Adipose tissue (tissue), 3 donors: ENCODE results near the gene CCL25. TPM values are rescaled to one million over a fixed set of nuclear protein-coding genes. Genes with fewer than 3 reads are reported as not detected.
"Not testable (repeated sequence)": the region's sequence is repeated elsewhere in the genome, so short reads cannot be mapped to it uniquely, and the experiment has no call there.

Experiments used
- H3K27ac ChIP-seq: one replicate; pipeline ENCODE4 v1.5.1; 2013; ENCODE audit warnings: low read depth, low read length
- WGBS, 3 donors: extraction: QIAGEN DNeasy Blood & Tissue Kit; methylation state at CpG; one replicate each; pipeline ENCODE4 v1.1.7; 2013; 5-methylcytosine and 5-hydroxymethylcytosine counted together
- polyA plus RNA-seq, 3 donors: library from polyadenylated mRNA; stranded (reverse); fragments of 200-250 nt; gene quantifications; one replicate each; pipeline ENCODE4 v1.2.3, GENCODE V29; 2013
- donor health status: healthy with polysubstance abuse.
- donor health status: Bipolar disorder and iron deficiency.
- donor health status: healthy.

CCL25 gene
- polyA plus RNA-seq, 3 donors: 0.07 TPM; not detected in 2

DNA sequence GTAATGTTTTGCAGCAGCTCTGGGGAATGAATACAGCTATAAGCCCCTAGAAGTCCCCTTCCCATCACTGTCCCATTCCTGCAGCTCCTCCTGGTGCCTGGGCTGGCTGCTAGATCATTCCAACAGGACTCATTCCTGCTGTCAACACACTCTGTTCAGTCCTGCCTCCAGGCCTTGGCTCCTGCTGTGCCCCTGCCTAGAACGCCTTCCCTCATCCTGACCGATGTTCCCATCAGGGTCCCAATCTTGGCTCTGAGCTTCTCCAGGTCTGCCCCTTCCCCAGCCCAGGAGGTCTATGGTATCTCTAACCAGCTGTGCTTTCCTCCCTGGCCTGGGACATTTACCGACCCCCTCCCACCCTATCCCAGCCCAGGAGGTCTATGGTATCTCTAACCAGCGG is 48.8 kb downstream of the CCL25 start:
- no peak overlapping the region for H3K27ac ChIP-seq
- 90 to 97% (median 96%) methylated on average over 4 of the region's 4 CpGs for WGBS, 3 donors

DNA sequence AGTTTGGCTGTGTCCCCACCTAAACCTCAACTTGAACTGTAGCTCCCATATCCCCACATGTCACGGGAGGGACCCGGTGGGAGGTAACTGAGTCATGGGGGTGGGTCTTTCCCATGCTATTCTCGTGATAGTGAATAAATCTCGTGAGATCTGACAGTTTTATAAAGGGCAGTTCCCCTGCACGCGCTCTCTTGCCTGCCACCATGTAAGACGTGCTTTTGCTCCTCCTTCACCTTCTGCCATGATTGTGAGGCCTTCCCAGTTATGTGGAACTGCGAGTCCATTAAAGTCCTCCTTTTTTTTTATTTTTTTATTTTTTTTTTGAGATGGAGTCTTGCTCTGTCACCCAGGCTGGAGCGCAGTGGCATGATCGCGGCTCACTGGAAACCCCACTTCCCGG is 49.4 kb downstream of the CCL25 start:
- 81 to 84% (median 83%) methylated on average over 12 of the region's 12 CpGs for WGBS, 3 donors
- H3K27ac ChIP-seq: not testable (repeated sequence)

- no peak overlapping the region for H3K27ac ChIP-seq
- 78 to 87% (median 80%) methylated on average over 2 of the region's 2 CpGs for WGBS, 3 donors
Measured at GRCh38 chr19:8105471-8105870, 52.9 kb downstream of the CCL25 start.

DNA sequence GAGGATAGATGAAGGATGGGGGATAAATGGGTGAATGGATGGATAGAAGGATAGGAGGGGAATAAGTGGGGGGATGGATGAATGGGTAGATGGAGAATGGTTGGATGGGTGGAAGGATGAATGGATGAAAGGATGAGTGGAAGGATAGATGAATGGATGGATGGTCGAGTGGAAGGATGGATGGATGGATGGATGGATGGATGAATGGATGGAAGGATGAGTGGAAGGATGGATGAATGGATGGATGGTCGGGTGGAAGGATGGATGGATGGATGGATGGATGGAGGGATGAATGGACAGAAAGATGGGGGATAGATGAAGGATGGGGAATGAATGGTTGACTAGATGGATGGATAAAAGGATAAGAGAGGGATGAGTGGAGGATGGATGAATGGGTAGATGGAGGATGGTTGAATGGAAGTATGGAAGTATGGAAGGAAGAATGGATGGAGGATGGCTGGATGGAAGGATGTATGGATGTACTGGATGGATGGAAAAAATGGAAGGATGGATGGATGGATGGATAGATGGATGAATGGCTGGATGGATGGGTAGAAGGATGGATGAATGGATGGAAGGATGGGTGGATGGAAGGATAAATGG is 54.8 kb downstream of the CCL25 start:
- H3K27ac ChIP-seq: no peak overlapping the region
- WGBS, 3 donors: 73 to 77% (median 74%) methylated on average over 2 of the region's 2 CpGs

DNA sequence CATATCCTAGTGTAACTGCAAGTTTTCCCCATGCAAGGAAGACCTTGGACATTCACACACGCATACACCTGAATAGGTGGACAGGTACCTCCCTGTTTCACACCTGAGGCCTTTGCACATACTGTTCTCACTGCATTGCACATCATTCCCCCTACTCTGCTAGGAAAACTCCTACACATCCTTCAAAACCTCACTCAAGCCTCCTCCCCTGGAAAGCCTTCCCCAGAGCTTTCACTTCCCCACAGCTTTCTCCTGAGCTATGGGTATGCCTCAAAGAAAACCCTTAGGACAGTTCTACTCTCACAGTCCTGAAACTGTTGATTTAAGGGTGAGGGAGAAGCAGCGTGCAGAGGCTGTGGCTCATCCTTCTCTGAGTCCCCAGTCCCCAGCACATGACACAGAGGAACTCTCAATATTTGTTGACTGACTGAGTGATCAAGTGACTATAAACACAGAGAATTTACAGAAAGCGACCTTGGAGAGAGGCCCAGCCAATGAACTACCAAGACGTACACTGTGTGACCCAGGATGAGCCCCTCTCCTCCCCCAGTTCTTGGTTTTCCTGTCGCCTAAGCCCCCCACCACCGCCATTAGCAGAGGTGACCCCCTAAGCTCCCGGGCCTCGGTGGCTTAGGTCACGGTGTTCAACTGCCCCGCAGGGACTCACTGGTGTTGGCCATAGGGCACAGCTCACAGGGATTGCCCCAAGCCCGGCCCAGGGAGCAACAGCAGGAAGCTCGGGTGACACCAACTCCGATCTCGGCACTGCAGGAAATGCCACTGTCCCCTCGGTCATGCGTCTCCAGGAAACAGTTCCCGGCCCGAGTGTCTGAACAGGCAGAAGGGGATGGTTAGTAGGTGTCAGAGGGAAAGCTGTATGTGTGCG is 56.2 kb downstream of the CCL25 start:
- no peak overlapping the region for H3K27ac ChIP-seq
- 57 to 78% (median 66%) methylated on average over 19 of the region's 19 CpGs for WGBS, 3 donors

DNA sequence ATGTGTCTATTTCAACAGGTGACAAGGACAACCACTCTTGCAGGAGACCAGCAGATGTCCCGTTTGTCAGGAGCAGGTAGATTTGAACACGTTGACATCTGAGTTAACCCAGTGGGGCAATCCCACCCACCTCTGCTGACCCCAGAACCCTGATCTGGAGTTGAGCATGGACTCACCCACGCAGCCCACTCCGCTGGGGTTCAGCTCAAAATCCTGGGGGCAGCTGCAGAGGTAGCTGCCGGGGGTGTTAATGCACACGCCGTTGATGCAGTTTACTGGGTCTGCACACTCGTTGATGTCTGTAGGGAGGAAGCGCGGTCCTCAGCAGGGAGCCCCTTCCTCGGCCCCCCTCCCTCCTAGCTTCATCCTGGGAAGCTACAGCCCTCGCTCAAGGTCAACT is 56.9 kb downstream of the CCL25 start:
- WGBS, 3 donors: 66 to 79% (median 75%) methylated on average over 11 to 12 of the region's 12 CpGs

GRCh38 chr19:8109890-8110662 is 57.5 kb downstream of the CCL25 start:
- H3K27ac ChIP-seq: no peak overlapping the region
- 76 to 93% (median 87%) methylated on average over 7 of the region's 7 CpGs for WGBS, 3 donors

More for the DNA sequence above, 56.9 kb downstream of the CCL25 start:
- no peak overlapping the region for H3K27ac ChIP-seq

DNA sequence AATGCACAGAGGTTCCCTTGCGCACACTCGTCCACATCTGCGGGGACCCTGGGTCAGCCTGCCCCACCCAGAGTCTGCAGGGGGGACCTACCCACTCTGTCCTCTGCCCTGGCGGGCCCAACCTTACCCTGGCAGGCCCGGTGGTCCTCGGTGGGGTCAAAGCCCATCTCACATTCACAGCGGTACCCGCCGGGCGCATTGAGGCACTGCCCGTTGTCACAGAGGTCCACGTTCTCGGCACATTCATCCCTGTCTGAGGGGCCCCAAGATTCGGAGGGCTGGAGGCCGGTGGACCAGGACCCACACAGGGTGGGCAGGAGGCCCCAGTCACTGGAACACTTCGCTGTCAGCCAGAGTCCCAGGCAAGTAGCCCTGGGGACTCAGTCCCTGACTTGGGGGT is 58.4 kb downstream of the CCL25 start:
- WGBS, 3 donors: 92 to 95% (median 95%) methylated on average over 16 of the region's 16 CpGs

DNA sequence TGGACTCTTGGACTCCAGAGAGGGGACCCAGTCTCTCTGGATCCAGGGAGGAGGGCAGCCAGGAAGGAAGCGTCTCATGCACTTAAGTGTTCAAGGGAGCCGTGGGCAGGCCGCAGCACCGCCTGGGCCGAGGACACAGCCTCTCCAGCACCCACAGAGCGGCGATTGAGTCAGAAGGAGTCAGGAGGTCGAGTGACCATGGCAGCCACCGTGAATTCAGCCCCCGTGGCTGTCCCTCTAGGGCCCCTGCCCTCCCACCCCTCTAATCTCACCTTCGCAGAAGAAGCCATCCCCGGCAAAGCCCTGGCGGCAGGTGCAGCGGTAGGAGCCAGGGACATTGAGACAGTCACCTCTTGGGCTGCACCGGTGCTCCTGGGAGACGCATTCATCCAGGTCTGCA is 58.8 kb downstream of the CCL25 start:
- H3K27ac ChIP-seq: no peak overlapping the region
- 80 to 91% (median 87%) methylated on average over 15 to 16 of the region's 16 CpGs for WGBS, 3 donors

More for the DNA sequence above, 58.4 kb downstream of the CCL25 start:
- no peak overlapping the region for H3K27ac ChIP-seq

Other genes starting within 250 kb of the CCL25 start
- 10 to 100 TPM in 1 of 3 donors, 1 to 10 TPM in 2; 3.9 to 10.2 (median 8.4) TPM for gene EVI5L, start 222.5 kb upstream of the CCL25 start, polyA plus RNA-seq
- under 1 TPM in 2 of 3 donors, not detected in 1; 0.04 to 0.78 TPM for gene PRR36, start 178.4 kb upstream of the CCL25 start, polyA plus RNA-seq
- gene LRRC8E, start 164.2 kb upstream of the CCL25 start, polyA plus RNA-seq: 1 to 10 TPM in 1 of 3 donors, under 1 TPM in 2; 0.22 to 4.1 (median 0.61) TPM
- 10 to 100 TPM; 15.3 to 33.0 (median 20.4) TPM for gene MAP2K7, start 148.9 kb upstream of the CCL25 start, polyA plus RNA-seq
- gene TGFBR3L, start 137.9 kb upstream of the CCL25 start, polyA plus RNA-seq: 1 to 10 TPM in 1 of 3 donors, under 1 TPM in 1, not detected in 1; 0.07 to 1.0 TPM
- 10 to 100 TPM; 13.3 to 21.0 (median 15.7) TPM for gene SNAPC2, start 132.4 kb upstream of the CCL25 start, polyA plus RNA-seq
- gene CTXN1, start 126.6 kb upstream of the CCL25 start, polyA plus RNA-seq: 1 to 10 TPM in 1 of 3 donors, under 1 TPM in 2; 0.36 to 1.3 (median 0.86) TPM
- 10 to 100 TPM; 32.2 to 58.1 (median 54.9) TPM for gene TIMM44, start 109.1 kb upstream of the CCL25 start, polyA plus RNA-seq
- gene ELAVL1, start 47.1 kb upstream of the CCL25 start, polyA plus RNA-seq: 10 to 100 TPM; 15.2 to 29.7 (median 16.9) TPM
- gene FBN3, start 96.8 kb downstream of the CCL25 start, polyA plus RNA-seq: under 1 TPM in 2 of 3 donors, not detected in 1; 0.01 to 0.05 TPM
- 10 to 100 TPM; 16.2 to 66.3 (median 23.4) TPM for gene CERS4, start 156.6 kb downstream of the CCL25 start, polyA plus RNA-seq